ENCODE results near the gene ANKRD7.

DNA sequence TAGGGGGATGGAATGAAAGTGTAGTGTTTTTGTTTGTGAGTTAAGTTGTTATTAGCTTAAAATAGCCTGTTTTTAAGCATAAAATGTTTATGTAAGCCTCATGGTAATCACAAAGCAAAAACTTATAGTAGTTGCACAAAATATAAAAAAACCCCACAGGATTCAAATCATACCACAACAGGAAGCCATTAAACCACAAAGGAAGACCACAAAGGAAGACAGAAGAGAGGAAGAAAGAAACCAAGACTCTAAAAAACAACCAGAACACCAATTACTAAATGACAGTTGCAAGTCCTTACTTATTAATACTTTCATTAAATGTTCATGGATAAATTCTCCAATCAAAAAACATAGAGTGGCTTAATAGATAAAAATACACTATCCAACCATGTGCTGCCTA, 63.6 kb downstream of the ANKRD7 start:
- TF ChIP-seq, protein P1, sequence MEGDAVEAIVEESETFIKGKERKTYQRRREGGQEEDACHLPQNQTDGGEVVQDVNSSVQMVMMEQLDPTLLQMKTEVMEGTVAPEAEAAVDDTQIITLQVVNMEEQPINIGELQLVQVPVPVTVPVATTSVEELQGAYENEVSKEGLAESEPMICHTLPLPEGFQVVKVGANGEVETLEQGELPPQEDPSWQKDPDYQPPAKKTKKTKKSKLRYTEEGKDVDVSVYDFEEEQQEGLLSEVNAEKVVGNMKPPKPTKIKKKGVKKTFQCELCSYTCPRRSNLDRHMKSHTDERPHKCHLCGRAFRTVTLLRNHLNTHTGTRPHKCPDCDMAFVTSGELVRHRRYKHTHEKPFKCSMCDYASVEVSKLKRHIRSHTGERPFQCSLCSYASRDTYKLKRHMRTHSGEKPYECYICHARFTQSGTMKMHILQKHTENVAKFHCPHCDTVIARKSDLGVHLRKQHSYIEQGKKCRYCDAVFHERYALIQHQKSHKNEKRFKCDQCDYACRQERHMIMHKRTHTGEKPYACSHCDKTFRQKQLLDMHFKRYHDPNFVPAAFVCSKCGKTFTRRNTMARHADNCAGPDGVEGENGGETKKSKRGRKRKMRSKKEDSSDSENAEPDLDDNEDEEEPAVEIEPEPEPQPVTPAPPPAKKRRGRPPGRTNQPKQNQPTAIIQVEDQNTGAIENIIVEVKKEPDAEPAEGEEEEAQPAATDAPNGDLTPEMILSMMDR (IDR thresholded peaks at IDR 0.05) = no peak
- TF ChIP-seq POLR2A (IDR thresholded peaks at IDR 0.05) = no peak
